GM23248 (cell line): ENCODE measurements around the gene SLC45A3.

ENCODE experiments used
- EZH2 ChIP-seq: fragments of 200-600 bp; sonication (generic); IDR thresholded peaks from 2 replicates; pipeline ENCODE4 v1.6.1; 2018; ENCODE audit warnings: antibody characterized with exemption, mild to moderate bottlenecking; ENCODE audit not compliant: insufficient read depth, poor library complexity, severe bottlenecking
- EZH2phosphoT487 ChIP-seq: fragments of 200-600 bp; sonication (generic); IDR thresholded peaks from 2 replicates; pipeline ENCODE4 v1.6.1; 2018; ENCODE audit warnings: antibody characterized with exemption, moderate library complexity, mild to moderate bottlenecking, low read depth; ENCODE audit not compliant: insufficient read depth

- TF ChIP-seq EZH2 (no peak), EZH2phosphoT487 (no peak)
Observed at GRCh38 chr1:205656236-205656635, 24.1 kb downstream of the SLC45A3 start.
